Measurements from ENCODE around the gene C5.

DNA sequence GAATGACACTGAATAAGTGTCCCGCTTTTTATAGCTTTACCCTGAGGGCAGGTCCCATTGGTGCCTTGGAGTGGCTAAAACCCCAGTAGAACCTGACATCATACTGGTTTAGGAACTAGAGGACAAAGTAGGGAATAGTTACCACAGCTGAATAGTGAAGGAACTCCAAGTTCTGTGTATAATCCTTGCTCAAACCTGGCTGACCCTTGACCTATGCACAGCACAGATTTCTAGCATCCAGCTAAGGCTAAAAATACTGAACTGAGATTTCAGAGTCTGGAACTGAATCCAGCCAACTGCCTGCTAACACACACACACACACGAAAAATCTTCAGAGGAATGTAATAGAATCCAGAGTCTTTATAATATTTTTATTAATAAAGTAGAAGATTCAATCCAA, 50.8 kb downstream of the C5 start:
- TF ChIP-seq CTCF (IDR thresholded peaks at IDR 0.05): no peak
- no peak for TF ChIP-seq POLR2A (IDR thresholded peaks at IDR 0.05)
- no peak for TF ChIP-seq POLR2AphosphoS5 (IDR thresholded peaks at IDR 0.05; ENCODE audit: insufficient read depth in 1 of 2, low read depth in 1 of 2)

All from vagina (tissue), 2 donors.